ENCODE data around the gene SERPINE3.

Gene SERPINE3

DNA sequence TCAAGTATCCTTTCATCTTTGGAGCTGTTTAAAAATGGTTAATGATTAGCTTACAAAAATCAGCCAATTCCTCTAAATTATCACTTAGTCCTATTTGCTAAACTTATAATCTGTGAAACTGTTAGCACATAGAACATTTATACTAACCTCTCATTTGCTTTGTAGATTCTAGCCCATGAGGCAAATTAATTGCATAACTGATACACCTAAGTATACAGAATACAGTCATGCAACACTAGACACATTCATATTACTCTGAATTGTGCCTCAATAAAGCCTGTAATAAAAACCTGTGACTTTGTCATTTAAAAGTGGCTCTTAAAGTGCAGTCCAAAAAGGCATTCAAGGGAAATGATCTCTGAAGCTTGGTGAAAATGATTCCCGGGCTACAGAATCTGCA, 21.0 kb downstream of the SERPINE3 start:
- DNase-seq (ENCODE audit: low spot score) (no peak), FAIRE-seq (no peak)

DNA sequence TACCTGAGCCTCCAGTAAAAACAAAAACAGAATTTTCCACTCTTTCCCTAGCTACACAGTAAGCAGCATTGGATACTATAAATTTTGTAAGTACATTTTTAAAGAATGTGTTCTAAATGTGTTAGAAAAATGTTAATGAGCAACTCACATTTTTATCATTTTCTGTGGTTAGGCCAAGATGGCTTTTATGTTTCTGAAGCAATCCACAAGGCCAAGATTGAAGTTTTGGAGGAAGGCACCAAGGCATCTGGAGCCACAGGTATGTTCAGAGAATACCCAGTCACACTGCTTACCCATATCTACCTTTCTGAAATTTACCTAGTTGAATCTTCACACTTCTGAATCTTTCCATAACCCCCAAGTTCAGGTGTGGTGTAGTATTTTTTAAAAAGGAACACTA, 21.6 kb downstream of the SERPINE3 start:
- no peak for FAIRE-seq
- no peak for DNase-seq (ENCODE audit: low spot score)

- FAIRE-seq (no peak), DNase-seq (ENCODE audit: low spot score) (no peak)
Measured at GRCh38 chr13:51363625-51364024, 24.1 kb downstream of the SERPINE3 start.

DNA sequence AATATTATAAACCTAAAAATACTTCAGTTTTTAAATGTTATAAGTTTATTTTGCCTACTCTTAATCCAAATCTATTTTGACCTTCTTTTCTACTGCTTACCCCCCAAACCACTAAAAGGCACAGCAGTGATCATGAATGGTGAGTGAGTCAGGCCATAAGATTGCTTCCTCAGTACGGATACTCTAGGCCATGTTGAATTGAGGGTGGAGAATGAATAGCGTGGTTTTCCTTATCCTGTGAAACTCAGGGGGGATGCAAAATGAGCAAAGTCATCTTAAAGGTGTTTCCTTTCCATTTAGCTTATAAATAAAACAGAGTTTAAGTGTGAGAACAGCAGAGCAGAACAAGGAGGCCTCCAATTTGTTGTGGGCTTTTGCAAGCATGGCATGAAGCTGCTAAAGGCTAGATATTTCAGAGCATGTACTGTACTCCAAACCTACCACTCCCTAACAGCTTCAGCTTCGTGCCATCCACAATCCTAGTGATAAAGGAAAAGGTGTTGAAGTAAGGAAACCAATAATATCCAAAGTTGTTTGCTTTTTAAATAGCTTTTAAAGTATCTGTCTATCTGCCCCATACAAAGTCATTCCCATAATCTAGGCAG, 25.0 kb downstream of the SERPINE3 start:
- DNase-seq (ENCODE audit: low spot score) (no peak), FAIRE-seq (no peak)

DNA sequence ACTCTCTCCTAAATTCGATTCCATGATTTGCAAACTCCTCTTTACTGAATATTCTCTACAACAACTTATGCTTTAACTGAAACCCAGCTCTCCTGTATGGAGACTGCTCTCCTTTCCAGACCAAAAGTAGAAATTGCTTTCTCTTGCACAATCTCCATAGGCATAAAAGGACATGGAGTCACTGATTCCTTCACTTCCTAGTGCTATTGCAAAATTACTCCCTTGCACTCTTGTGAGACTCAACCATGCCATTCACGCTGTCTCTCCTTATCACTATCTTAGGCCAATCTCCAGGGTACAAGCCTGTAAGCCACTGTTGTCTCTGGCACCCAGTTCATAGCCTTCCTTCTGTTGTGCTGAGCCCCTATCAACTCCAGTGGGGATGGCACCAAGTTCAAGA, 30.6 kb downstream of the SERPINE3 start:
- DNase-seq (ENCODE audit: low spot score): no peak
- FAIRE-seq: no peak

DNA sequence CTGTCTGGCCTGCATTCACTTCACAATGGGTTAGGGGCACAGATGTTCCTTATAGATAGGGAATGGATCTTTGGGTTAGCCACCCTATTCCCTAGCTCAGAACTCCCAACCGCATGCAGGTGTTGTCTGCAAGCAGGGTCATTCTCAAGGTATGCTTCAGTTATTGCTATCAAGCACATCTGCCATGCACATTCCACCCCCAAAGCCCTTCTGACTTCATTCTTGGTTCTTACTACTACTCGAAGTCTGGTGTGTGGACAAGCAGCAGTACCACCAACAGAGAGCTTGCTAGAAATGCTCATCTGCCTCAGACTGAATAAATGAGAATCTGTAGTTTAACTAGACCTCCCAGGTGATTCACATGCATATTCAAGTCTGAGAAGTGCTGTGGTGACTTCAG, 31.3 kb downstream of the SERPINE3 start:
- no peak for DNase-seq (ENCODE audit: low spot score)
- FAIRE-seq: no peak

- DNase-seq (ENCODE audit: low spot score) (no peak), FAIRE-seq (no peak)
Measured at GRCh38 chr13:51371768-51372399, 32.4 kb downstream of the SERPINE3 start.

DNA sequence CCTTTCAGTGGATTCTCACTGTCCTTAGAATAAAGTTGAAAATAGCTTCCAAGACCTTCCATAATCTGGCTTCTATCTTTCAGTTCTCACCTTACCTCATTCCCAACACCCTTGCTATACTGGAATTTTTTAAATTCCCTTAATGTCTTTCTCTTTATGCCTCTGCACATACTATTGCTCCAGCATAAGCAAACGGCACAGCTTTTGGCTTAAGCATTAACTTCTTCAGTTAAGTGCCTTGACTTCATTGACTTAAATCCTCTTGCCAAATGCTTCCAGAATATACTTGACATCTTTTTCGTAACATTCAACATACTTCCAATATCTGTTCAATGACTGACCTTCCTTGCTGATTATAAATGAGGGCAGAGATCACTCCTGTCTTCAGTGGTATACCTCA, 34.0 kb downstream of the SERPINE3 start:
- FAIRE-seq (no peak), DNase-seq (ENCODE audit: low spot score) (no peak)

GRCh38 chr13:51380269-51380668, 40.8 kb downstream of the SERPINE3 start:
- FAIRE-seq (no peak), DNase-seq (ENCODE audit: low spot score) (no peak)

GRCh38 chr13:51385114-51385513, 45.6 kb downstream of the SERPINE3 start:
- DNase-seq (ENCODE audit: low spot score) (no peak), FAIRE-seq (no peak)

- FAIRE-seq (no peak), DNase-seq (ENCODE audit: low spot score) (no peak)
Measured at GRCh38 chr13:51394724-51395123, 55.2 kb downstream of the SERPINE3 start.

GRCh38 chr13:51396352-51396751, 56.9 kb downstream of the SERPINE3 start:
- FAIRE-seq: no peak

DNA sequence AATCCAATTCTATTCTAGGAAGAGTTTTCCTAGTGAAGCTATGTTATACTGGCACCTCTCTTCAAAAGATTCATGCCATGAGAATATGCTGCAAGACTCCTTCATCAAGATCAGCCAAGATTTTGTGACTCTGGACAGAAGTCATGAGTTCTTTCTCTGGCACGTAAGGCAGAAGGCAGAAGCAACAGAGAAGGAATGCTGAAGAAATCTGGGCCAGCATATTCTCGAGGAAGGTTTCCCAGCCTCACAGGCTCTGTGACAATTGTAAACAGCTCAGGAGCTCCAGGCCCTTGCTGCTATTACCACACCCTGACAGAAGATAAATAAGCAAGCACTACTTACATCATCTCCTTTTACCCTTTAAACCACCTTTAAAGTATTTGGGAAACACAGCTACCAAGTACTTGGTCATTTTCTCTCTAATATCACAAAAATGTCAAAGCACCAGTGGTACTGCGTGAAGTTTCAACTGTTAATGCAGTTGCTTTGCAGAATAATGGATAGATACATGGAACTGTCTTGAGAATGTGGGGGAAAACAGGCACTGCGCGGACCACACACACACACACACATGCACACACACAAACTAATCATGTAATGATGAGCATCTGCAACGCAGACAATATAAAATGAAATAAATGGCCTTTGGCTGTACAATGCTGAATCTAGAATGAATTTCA, 57.9 kb downstream of the SERPINE3 start:
- FAIRE-seq (no peak), DNase-seq (ENCODE audit: low spot score) (no peak)

More at GRCh38 chr13:51396352-51396751, 56.9 kb downstream of the SERPINE3 start:
- no peak for DNase-seq (ENCODE audit: low spot score)

GRCh38 chr13:51405176-51405575, 65.7 kb downstream of the SERPINE3 start:
- FAIRE-seq (no peak), DNase-seq (ENCODE audit: low spot score) (no peak)

DNA sequence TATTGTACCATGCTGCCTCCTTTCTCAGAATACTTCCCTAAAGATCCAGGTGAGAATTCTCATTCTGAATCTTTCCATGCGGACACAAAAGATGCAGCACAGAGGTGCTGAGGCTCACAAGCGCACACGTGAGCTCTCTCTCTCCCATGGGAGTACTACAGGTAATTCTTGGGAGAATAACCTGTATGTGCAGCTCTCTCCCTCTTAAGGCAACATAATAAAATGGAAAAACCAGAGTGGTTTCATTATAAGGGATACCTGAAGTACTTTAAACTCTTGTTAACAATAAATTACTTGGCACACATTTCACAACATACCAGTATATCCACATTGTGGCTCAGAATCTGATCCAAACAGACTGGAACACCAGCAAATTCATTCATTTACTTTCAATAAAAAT, 72.9 kb downstream of the SERPINE3 start:
- no peak for DNase-seq (ENCODE audit: low spot score)

More for the DNA sequence above, 72.9 kb downstream of the SERPINE3 start:
- FAIRE-seq: no peak

Measured in urothelium cell line (cell line).